HepG2 (cell line): Measurements from ENCODE around the gene ZNF653. TPM values are rescaled to one million over a fixed set of nuclear protein-coding genes. Genes with fewer than 3 reads are reported as not detected.

Source experiments
- CBX2 ChIP-seq, 2 experiments: fragments of 200-600 bp in 1 of 2; sonication (generic); formaldehyde crosslinking in 1 of 2; IDR thresholded peaks; 2 replicates each; pipeline versions ENCODE4 v1.7.0 to v1.8.1; 2018 to 2022; ENCODE audit warnings: low read depth in 2 of 2, low read length in 1 of 2, mild to moderate bottlenecking in 1 of 2, missing genetic modification reagents in 1 of 2
- FOXK2 ChIP-seq: fragments of 450-650 bp; IDR thresholded peaks from 2 replicates; pipeline ENCODE4 v1.6.1; 2016
- HOXA9 ChIP-seq: sonication (generic); formaldehyde crosslinking; IDR thresholded peaks from 2 replicates; pipeline ENCODE4 v1.8.1; 2022; ENCODE audit warnings: missing genetic modification reagents, mild to moderate bottlenecking, moderate library complexity, borderline replicate concordance
- ISL2 ChIP-seq: sonication (generic); formaldehyde crosslinking; IDR thresholded peaks from 2 replicates; pipeline ENCODE4 v1.5.0; 2020; ENCODE audit warnings: missing genetic modification reagents
- KLF15 ChIP-seq: sonication (generic); formaldehyde crosslinking; IDR thresholded peaks from 2 replicates; pipeline ENCODE4 v1.8.1; 2023; ENCODE audit warnings: borderline replicate concordance, mild to moderate bottlenecking, inconsistent platforms, missing genetic modification reagents, mixed read lengths
- STAG1 ChIP-seq: sonication (generic); formaldehyde crosslinking; IDR thresholded peaks from 2 replicates; pipeline ENCODE4 v1.4.0; 2020; ENCODE audit warnings: missing genetic modification reagents
- TAF1 ChIP-seq: sonication (generic); formaldehyde crosslinking; IDR thresholded peaks from 2 replicates; pipeline ENCODE4 v1.4.0; 2020; ENCODE audit warnings: missing genetic modification reagents
- TGIF2 ChIP-seq: IDR thresholded peaks from 2 replicates; pipeline ENCODE4 v1.6.1; 2016; ENCODE audit warnings: control low read depth, missing compliant biosample characterization
- ZNF331 ChIP-seq: sonication (generic); formaldehyde crosslinking; IDR thresholded peaks from 2 replicates; pipeline ENCODE4 v1.4.0; 2020; ENCODE audit warnings: missing genetic modification reagents
- ZNF367 ChIP-seq: sonication (generic); formaldehyde crosslinking; IDR thresholded peaks from 2 replicates; pipeline ENCODE4 v1.4.0; 2020; ENCODE audit warnings: missing genetic modification reagents, borderline replicate concordance
- ZNF382 ChIP-seq: sonication (generic); formaldehyde crosslinking; IDR thresholded peaks from 2 replicates; pipeline ENCODE4 v1.5.0; 2020; ENCODE audit warnings: missing genetic modification reagents, mild to moderate bottlenecking, borderline replicate concordance
- ZNF569 ChIP-seq: sonication (generic); formaldehyde crosslinking; IDR thresholded peaks from 2 replicates; pipeline ENCODE4 v1.5.0; 2020; ENCODE audit warnings: mild to moderate bottlenecking, missing genetic modification reagents, moderate library complexity, borderline replicate concordance
- ZSCAN29 ChIP-seq: sonication (generic); formaldehyde crosslinking; conservative IDR thresholded peaks from 2 replicates; pipeline ENCODE4 v1.4.0; 2020; ENCODE audit warnings: mild to moderate bottlenecking, missing genetic modification reagents
- polyA plus RNA-seq, 8 experiments: library from polyadenylated mRNA; depleted of rRNA in 3 of 8; stranded (reverse) in 7 of 8; unstranded in 1 of 8; fragments of >200 nt; fragmentation: Illumina TruSeq in 4 of 8; extraction: Trizol in 4 of 8; gene quantifications; 2 replicates each; pipeline versions ENCODE4 v1.2.1 to v1.2.3, GENCODE V29; 2011 to 2016; ENCODE audit warnings: low read depth in 4 of 8, missing spikeins in 1 of 8, mixed read lengths in 1 of 8; ENCODE audit not compliant: insufficient read depth in 1 of 8
- total RNA-seq, 5 experiments: library from RNA; depleted of rRNA; stranded (reverse); fragments of >200 nt; fragmentation: Illumina TruSeq; extraction: Trizol; gene quantifications; 2 replicates each; pipeline ENCODE4 v1.2.3, GENCODE V29; 2016; ENCODE audit warnings: low read depth in 1 of 5
- TF ChIP-seq, protein P1 (sequence below): sonication (generic); formaldehyde crosslinking; IDR thresholded peaks from 2 replicates; pipeline ENCODE4 v1.4.0; 2020; ENCODE audit warnings: missing genetic modification reagents
- TF ChIP-seq, protein P2 (sequence below): sonication (generic); formaldehyde crosslinking; IDR thresholded peaks from 2 replicates; pipeline ENCODE4 v1.4.0; 2020; ENCODE audit warnings: missing genetic modification reagents, borderline replicate concordance
- TF ChIP-seq, protein P3 (sequence below): sonication (generic); formaldehyde crosslinking; IDR thresholded peaks from 2 replicates; pipeline ENCODE4 v1.4.0; 2020; ENCODE audit warnings: missing genetic modification reagents, borderline replicate concordance

The ZNF653 gene
- total and polyA plus RNA-seq, 2 of the 13 experiments (the other 11 are each of a cell fraction or from before 2014, with no cell fraction given), result 4.7 to 7.1 TPM

DNA sequence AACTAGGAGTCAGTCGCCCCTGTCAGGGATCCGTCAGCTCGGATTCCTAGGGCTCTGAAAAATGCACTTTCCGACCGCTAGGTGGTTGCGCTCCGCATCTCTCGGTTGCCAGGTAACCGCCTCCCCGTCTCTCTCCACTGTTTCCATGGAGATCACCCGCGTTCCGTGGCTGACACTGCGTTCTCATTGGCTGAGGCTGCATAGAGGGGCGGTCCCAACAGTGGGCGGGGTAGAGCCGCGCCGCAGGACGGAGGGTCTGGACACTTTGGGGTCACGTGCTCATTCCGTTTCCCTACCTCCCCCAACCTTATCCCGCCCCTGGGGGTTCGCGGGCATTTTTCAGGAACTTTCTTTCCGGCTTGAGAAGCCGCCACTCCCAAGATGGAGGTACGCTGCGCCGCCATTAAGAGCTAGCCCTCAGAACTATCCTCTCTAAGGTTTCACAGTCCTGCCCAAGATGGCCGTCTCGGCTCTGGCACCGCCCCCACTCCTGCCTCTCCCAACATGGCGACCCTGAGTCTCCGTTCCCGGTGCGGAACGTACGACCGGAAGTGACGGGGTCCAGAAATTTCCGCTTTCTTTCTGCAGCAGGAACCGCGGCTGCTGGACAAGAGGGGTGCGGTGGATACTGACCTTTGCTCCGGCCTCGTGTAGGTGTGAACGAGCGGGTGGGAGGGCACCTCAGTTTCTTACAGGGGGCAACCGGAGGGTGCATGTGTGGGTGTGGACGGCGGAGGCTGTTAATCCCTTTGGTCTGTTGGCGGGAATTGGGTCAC is 70.4 kb downstream of the ZNF653 start, which contains the start of the genes ODAD3 and PRKCSH (continued):
- TF ChIP-seq, protein P1, sequence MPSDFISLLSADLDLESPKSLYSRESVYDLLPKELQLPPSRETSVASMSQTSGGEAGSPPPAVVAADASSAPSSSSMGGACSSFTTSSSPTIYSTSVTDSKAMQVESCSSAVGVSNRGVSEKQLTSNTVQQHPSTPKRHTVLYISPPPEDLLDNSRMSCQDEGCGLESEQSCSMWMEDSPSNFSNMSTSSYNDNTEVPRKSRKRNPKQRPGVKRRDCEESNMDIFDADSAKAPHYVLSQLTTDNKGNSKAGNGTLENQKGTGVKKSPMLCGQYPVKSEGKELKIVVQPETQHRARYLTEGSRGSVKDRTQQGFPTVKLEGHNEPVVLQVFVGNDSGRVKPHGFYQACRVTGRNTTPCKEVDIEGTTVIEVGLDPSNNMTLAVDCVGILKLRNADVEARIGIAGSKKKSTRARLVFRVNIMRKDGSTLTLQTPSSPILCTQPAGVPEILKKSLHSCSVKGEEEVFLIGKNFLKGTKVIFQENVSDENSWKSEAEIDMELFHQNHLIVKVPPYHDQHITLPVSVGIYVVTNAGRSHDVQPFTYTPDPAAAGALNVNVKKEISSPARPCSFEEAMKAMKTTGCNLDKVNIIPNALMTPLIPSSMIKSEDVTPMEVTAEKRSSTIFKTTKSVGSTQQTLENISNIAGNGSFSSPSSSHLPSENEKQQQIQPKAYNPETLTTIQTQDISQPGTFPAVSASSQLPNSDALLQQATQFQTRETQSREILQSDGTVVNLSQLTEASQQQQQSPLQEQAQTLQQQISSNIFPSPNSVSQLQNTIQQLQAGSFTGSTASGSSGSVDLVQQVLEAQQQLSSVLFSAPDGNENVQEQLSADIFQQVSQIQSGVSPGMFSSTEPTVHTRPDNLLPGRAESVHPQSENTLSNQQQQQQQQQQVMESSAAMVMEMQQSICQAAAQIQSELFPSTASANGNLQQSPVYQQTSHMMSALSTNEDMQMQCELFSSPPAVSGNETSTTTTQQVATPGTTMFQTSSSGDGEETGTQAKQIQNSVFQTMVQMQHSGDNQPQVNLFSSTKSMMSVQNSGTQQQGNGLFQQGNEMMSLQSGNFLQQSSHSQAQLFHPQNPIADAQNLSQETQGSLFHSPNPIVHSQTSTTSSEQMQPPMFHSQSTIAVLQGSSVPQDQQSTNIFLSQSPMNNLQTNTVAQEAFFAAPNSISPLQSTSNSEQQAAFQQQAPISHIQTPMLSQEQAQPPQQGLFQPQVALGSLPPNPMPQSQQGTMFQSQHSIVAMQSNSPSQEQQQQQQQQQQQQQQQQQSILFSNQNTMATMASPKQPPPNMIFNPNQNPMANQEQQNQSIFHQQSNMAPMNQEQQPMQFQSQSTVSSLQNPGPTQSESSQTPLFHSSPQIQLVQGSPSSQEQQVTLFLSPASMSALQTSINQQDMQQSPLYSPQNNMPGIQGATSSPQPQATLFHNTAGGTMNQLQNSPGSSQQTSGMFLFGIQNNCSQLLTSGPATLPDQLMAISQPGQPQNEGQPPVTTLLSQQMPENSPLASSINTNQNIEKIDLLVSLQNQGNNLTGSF (CRISPR knock-in tag), result no peak; the same call in 1 of the 2 replicates
- TF ChIP-seq FOXK2 (no peak), TGIF2 (CRISPR knock-in tag) (no peak; the same call in 1 of the 2 replicates), KLF15 (no peak), ZNF382 (CRISPR knock-in tag) (no peak), ZNF367 (CRISPR knock-in tag) (no peak), STAG1 (CRISPR knock-in tag) (0 out of 2 replicates have a peak, but pooled peaks have one; percentile 8), ISL2 (peak; percentile 55; the same call in 1 of the 2 replicates), ZSCAN29 (CRISPR knock-in tag) (no peak), TAF1 (CRISPR knock-in tag) (peak; percentile 90), CBX2 (IDR thresholded peaks at IDR 0.05; ENCODE audit: low read depth, low read length) (no peak), CBX2 (CRISPR knock-in tag; IDR thresholded peaks at IDR 0.05; ENCODE audit: low read depth) (no peak), ZNF569 (no peak), HOXA9 (CRISPR knock-in tag) (no peak; the same call in 1 of the 2 replicates), ZNF331 (CRISPR knock-in tag) (peak; percentile 46; the same call in 1 of the 2 replicates)
- TF ChIP-seq, protein P2, sequence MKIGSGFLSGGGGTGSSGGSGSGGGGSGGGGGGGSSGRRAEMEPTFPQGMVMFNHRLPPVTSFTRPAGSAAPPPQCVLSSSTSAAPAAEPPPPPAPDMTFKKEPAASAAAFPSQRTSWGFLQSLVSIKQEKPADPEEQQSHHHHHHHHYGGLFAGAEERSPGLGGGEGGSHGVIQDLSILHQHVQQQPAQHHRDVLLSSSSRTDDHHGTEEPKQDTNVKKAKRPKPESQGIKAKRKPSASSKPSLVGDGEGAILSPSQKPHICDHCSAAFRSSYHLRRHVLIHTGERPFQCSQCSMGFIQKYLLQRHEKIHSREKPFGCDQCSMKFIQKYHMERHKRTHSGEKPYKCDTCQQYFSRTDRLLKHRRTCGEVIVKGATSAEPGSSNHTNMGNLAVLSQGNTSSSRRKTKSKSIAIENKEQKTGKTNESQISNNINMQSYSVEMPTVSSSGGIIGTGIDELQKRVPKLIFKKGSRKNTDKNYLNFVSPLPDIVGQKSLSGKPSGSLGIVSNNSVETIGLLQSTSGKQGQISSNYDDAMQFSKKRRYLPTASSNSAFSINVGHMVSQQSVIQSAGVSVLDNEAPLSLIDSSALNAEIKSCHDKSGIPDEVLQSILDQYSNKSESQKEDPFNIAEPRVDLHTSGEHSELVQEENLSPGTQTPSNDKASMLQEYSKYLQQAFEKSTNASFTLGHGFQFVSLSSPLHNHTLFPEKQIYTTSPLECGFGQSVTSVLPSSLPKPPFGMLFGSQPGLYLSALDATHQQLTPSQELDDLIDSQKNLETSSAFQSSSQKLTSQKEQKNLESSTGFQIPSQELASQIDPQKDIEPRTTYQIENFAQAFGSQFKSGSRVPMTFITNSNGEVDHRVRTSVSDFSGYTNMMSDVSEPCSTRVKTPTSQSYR (CRISPR knock-in tag), result peak; percentile 65; the same call in 1 of the 2 replicates
- TF ChIP-seq, protein P3, sequence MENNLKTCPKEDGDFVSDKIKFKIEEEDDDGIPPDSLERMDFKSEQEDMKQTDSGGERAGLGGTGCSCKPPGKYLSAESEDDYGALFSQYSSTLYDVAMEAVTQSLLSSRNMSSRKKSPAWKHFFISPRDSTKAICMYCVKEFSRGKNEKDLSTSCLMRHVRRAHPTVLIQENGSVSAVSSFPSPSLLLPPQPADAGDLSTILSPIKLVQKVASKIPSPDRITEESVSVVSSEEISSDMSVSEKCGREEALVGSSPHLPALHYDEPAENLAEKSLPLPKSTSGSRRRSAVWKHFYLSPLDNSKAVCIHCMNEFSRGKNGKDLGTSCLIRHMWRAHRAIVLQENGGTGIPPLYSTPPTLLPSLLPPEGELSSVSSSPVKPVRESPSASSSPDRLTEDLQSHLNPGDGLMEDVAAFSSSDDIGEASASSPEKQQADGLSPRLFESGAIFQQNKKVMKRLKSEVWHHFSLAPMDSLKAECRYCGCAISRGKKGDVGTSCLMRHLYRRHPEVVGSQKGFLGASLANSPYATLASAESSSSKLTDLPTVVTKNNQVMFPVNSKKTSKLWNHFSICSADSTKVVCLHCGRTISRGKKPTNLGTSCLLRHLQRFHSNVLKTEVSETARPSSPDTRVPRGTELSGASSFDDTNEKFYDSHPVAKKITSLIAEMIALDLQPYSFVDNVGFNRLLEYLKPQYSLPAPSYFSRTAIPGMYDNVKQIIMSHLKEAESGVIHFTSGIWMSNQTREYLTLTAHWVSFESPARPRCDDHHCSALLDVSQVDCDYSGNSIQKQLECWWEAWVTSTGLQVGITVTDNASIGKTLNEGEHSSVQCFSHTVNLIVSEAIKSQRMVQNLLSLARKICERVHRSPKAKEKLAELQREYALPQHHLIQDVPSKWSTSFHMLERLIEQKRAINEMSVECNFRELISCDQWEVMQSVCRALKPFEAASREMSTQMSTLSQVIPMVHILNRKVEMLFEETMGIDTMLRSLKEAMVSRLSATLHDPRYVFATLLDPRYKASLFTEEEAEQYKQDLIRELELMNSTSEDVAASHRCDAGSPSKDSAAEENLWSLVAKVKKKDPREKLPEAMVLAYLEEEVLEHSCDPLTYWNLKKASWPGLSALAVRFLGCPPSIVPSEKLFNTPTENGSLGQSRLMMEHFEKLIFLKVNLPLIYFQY (CRISPR knock-in tag), result no peak
